T-cell (primary cell): ENCODE results near the gene RER1. TPM values are rescaled to one million over a fixed set of nuclear protein-coding genes. Genes with fewer than 3 reads are reported as not detected.

ENCODE experiments used
- ATAC-seq, 4 experiments: fragments of 200-7000 bp in 3 of 4; fragments of 150-1000 bp in 1 of 4; cut with Tn5 transposase; replicated peaks in 1 of 4; 1 replicate in 3 of 4; 2 replicates in 1 of 4; pipeline ENCODE4 v1.10.0; 2021; ENCODE audit warnings: moderate library complexity in 3 of 4, mild to moderate bottlenecking in 2 of 4, moderate number of reproducible peaks in 1 of 4
- CTCF ChIA-PET, 2 donors: fragments of 300-600 bp; sonication (Branson Sonifier 250); formaldehyde crosslinking; loops; one replicate each; lab custom pipeline; 2022; ENCODE audit warnings: antibody characterized with exemption in 2 of 2; lab: Charles Lee
- POLR2A ChIA-PET, 2 donors: fragments of 300-600 bp; sonication (Branson Sonifier 250); formaldehyde crosslinking; loops; one replicate each; lab custom pipeline; 2022; ENCODE audit warnings: antibody characterized with exemption in 2 of 2; lab: Charles Lee
- DNase-seq, 35 experiments: peaks; one replicate each; pipeline versions ENCODE4 v3.0.0 to v3.0.0-alpha.2; 2013 to 2023
- H3K27ac ChIP-seq: one replicate; pipeline ENCODE4 v1.5.1; 2013; ENCODE audit warnings: low read length
- H3K27me3 ChIP-seq, 2 experiments: replicated peaks in 1 of 2; 1 replicate in 1 of 2; 2 replicates in 1 of 2; pipeline versions ENCODE4 v1.6.1 to v1.7.0; 2013; ENCODE audit warnings: low read length in 1 of 2, mixed read lengths in 1 of 2; ENCODE audit not compliant: control insufficient read depth in 2 of 2, insufficient read depth in 2 of 2; ENCODE audit errors: extremely low read depth in 1 of 2
- H3K36me3 ChIP-seq, 2 donors: 1 replicate in 1 of 2; 2 replicates in 1 of 2; pipeline versions ENCODE4 v1.6.1 to v1.7.0; 2013; ENCODE audit warnings: low read length in 1 of 2; ENCODE audit not compliant: control insufficient read depth in 2 of 2, insufficient read depth in 1 of 2; ENCODE audit errors: extremely low read depth in 1 of 2
- H3K4me1 ChIP-seq, 2 experiments: 1 replicate in 1 of 2; 2 replicates in 1 of 2; pipeline versions ENCODE4 v1.6.1 to v1.7.0; 2013; ENCODE audit warnings: low read length in 2 of 2, mixed read lengths in 1 of 2; ENCODE audit not compliant: insufficient read depth in 2 of 2, control insufficient read depth in 1 of 2; ENCODE audit errors: extremely low read depth in 1 of 2
- H3K4me3 ChIP-seq, 2 donors: 1 replicate in 1 of 2; 2 replicates in 1 of 2; pipeline versions ENCODE4 v1.5.1 to v1.7.0; 2013; ENCODE audit warnings: mild to moderate bottlenecking in 2 of 2, low read length in 1 of 2, moderate library complexity in 1 of 2; ENCODE audit not compliant: control insufficient read depth in 1 of 2; ENCODE audit errors: extremely low read depth in 1 of 2
- H3K9me3 ChIP-seq: 2 replicates; pipeline ENCODE4 v1.7.0; 2013
- H3K27ac Mint-ChIP-seq, 2 donors: one replicate each; pipeline ENCODE4 v1.8.0; 2020 to 2021; ENCODE audit warnings: mild to moderate bottlenecking in 2 of 2, mixed read lengths in 2 of 2
- H3K27me3 Mint-ChIP-seq, 2 donors: one replicate each; pipeline ENCODE4 v1.8.0; 2021 to 2022; ENCODE audit warnings: mixed read lengths in 2 of 2
- H3K36me3 Mint-ChIP-seq: one replicate; pipeline ENCODE4 v1.8.0; 2021; ENCODE audit warnings: mixed read lengths
- H3K4me1 Mint-ChIP-seq, 3 donors: one replicate each; pipeline ENCODE4 v1.8.0; 2020 to 2022; ENCODE audit warnings: mixed read lengths in 3 of 3, mild to moderate bottlenecking in 1 of 3
- H3K4me3 Mint-ChIP-seq, 3 donors: one replicate each; pipeline ENCODE4 v1.8.0; 2020 to 2022; ENCODE audit warnings: mild to moderate bottlenecking in 3 of 3, mixed read lengths in 3 of 3, moderate library complexity in 3 of 3
- H3K9me3 Mint-ChIP-seq, 3 donors: one replicate each; pipeline ENCODE4 v1.8.0; 2020 to 2022; ENCODE audit warnings: mixed read lengths in 3 of 3
- WGBS: methylation state at CpG from one replicate; pipeline ENCODE4 v1.1.5; 2013; ENCODE audit warnings: missing lambda C conversion rate; ENCODE audit not compliant: insufficient coverage; 5-methylcytosine and 5-hydroxymethylcytosine counted together
- total RNA-seq, 35 experiments: library from RNA in 6 of 35; stranded (reverse) in 6 of 35; fragments of 120-200 nt in 1 of 35; gene quantifications; one replicate each; pipeline versions ENCODE4 v1.2.1 to v1.2.4 and lab custom pipeline; 2013 to 2026

Gene RER1
- total RNA-seq, 5 donors from 2014 or later (not counting 1 experiment from before 2014, with no cell fraction given): 84.3 to 129 (median 125) TPM

- Mint-ChIP-seq H3K4me3 (no peak overlapping the region), H3K36me3 (no peaks in the 10 kb centered on the region), H3K27me3 (no peaks in the 10 kb centered on the region), H3K9me3 (no peaks in the 10 kb centered on the region), H3K27ac (no peak overlapping the region), H3K4me1 (peaks cover 0 to 2% (median 0%) of the 10 kb centered on the region in 3 donors)
- Histone ChIP-seq H3K27ac (no peak overlapping the region), H3K27me3 (peaks cover 0 to 4% of the 10 kb centered on the region in 2 experiments), H3K9me3 (no peaks in the 10 kb centered on the region), H3K4me1 (peaks cover 4 to 14% of the 10 kb centered on the region in 2 experiments), H3K4me3 (no peak overlapping the region), H3K36me3 (no peaks in the 10 kb centered on the region)
- DNase-seq (no peak), ATAC-seq (peak in 2 of 4 experiments; percentile 4 to 9)
- CTCF ChIA-PET: interaction anchor here (0.6 to 2.8 kb wide), 6 partner anchors 59 to 186 kb away, joined by 3 to 32 read pairs (median 7); partner anchors contain the start of gene FAAP20 (in 2 of the 2)
- POLR2A ChIA-PET: no interaction called here
- 90% methylated on average over 27 of the region's 32 CpGs for WGBS
These were observed 10.6 kb upstream of the RER1 start for GRCh38 chr1:2380816-2381591.

GRCh38 chr1:2381741-2382620 is 9.7 kb upstream of the RER1 start:
- no peaks in the 10 kb centered on the region for H3K9me3 Mint-ChIP-seq
- no peak overlapping the region for H3K27ac ChIP-seq
- no peak overlapping the region for H3K4me3 ChIP-seq
- H3K4me1 Mint-ChIP-seq: peaks cover 0 to 2% (median 0%) of the 10 kb centered on the region in 3 donors
- H3K4me1 ChIP-seq: peaks cover 4 to 14% of the 10 kb centered on the region in 2 experiments
- H3K27me3 ChIP-seq: no peaks in the 10 kb centered on the region
- H3K27me3 Mint-ChIP-seq: no peaks in the 10 kb centered on the region
- H3K36me3 Mint-ChIP-seq: no peaks in the 10 kb centered on the region
- no peak overlapping the region for H3K27ac Mint-ChIP-seq
- 38% methylated on average over 22 of the region's 28 CpGs for WGBS
- H3K36me3 ChIP-seq: no peaks in the 10 kb centered on the region
- ChIA-PET CTCF (interaction anchor here (0.6 to 2.8 kb wide), 11 partner anchors 10 to 440 kb away, joined by 3 to 32 read pairs (median 5); partner anchors contain the start of genes FAAP20 (in 2 of the 2), MORN1 (in 1 of the 2) and RER1 (in 1 of the 2)), POLR2A (interaction anchor here in 1 of 2 donors (0.6 kb wide), 1 partner anchor 142 kb away, joined by 8 read pairs; no protein-coding TSS in a partner anchor)
- no peak overlapping the region for H3K4me3 Mint-ChIP-seq
- ATAC-seq (peak; percentile 92 to 97 (median 94)), DNase-seq (peak; percentile 43 to 85 (median 67))
- no peaks in the 10 kb centered on the region for H3K9me3 ChIP-seq

- peaks cover 4 to 14% of the 10 kb centered on the region in 2 experiments for H3K4me1 ChIP-seq
- no peak for ATAC-seq
- ChIA-PET CTCF (interaction anchor here (0.6 to 2.8 kb wide), 8 partner anchors 9 to 188 kb away, joined by 3 to 32 read pairs (median 4); partner anchors contain the start of genes FAAP20 (in 2 of the 2), MORN1 (in 1 of the 2) and RER1 (in 1 of the 2)), POLR2A (no interaction called here)
- H3K36me3 Mint-ChIP-seq: no peaks in the 10 kb centered on the region
- H3K9me3 Mint-ChIP-seq: no peaks in the 10 kb centered on the region
- no peak overlapping the region for H3K27ac ChIP-seq
- no peaks in the 10 kb centered on the region for H3K27me3 Mint-ChIP-seq
- WGBS: 52% methylated on average over 9 of the region's 13 CpGs
- H3K9me3 ChIP-seq: no peaks in the 10 kb centered on the region
- peaks cover 0 to 2% (median 0%) of the 10 kb centered on the region in 3 donors for H3K4me1 Mint-ChIP-seq
- no peak overlapping the region for H3K4me3 Mint-ChIP-seq
- H3K4me3 ChIP-seq: no peak overlapping the region
- no peak overlapping the region for H3K27ac Mint-ChIP-seq
- H3K36me3 ChIP-seq: peaks cover 0 to 2% of the 10 kb centered on the region in 2 donors
- H3K27me3 ChIP-seq: no peaks in the 10 kb centered on the region
- DNase-seq: peak in 6 of 35 experiments; percentile 17 to 46 (median 21)
These were observed 8.8 kb upstream of the RER1 start for GRCh38 chr1:2382621-2383361.

DNA sequence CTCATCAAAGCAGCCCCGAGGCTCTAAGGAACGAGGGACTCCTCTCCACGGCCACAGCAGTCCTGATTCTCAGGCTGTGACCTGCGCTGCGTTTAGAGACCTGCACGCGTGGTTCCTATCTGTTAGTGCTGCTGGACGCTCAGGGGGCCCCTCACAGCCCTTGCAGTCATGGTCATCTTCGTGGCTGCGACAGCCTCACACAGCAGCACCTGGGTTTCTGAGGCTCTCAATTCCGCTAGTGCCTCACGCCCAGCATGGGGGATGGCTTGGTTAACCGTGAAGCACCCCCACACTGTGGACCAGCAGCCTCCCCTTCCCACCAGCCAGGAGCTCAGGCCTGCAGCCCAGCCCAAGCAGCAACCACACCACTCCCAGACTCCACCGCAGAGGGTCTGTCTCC is 8.1 kb upstream of the RER1 start:
- DNase-seq (no peak), ATAC-seq (no peak)
- no peaks in the 10 kb centered on the region for H3K9me3 Mint-ChIP-seq
- ChIA-PET POLR2A (no interaction called here), CTCF (interaction anchor here in 1 of 2 donors (0.9 kb wide), 1 partner anchor 189 kb away, joined by 3 read pairs; the partner anchor contains the start of gene FAAP20)
- peaks cover 0 to 2% (median 0%) of the 10 kb centered on the region in 3 donors for H3K4me1 Mint-ChIP-seq
- no peaks in the 10 kb centered on the region for H3K9me3 ChIP-seq
- no peaks in the 10 kb centered on the region for H3K27me3 ChIP-seq
- WGBS: 91% methylated on average over 10 of the region's 14 CpGs
- peaks cover 4 to 14% of the 10 kb centered on the region in 2 experiments for H3K4me1 ChIP-seq
- H3K36me3 ChIP-seq: peaks cover 0 to 2% of the 10 kb centered on the region in 2 donors
- no peak overlapping the region for H3K27ac Mint-ChIP-seq
- no peaks in the 10 kb centered on the region for H3K36me3 Mint-ChIP-seq
- H3K4me3 ChIP-seq: no peak overlapping the region
- no peak overlapping the region for H3K4me3 Mint-ChIP-seq
- H3K27ac ChIP-seq: no peak overlapping the region
- no peaks in the 10 kb centered on the region for H3K27me3 Mint-ChIP-seq

- WGBS: 96% methylated on average over 16 of the region's 21 CpGs
- ATAC-seq (no peak), DNase-seq (no peak)
- peaks cover 4 to 14% of the 10 kb centered on the region in 2 experiments for H3K4me1 ChIP-seq
- H3K27me3 Mint-ChIP-seq: no peaks in the 10 kb centered on the region
- no peak overlapping the region for H3K27ac ChIP-seq
- H3K9me3 Mint-ChIP-seq: no peaks in the 10 kb centered on the region
- H3K36me3 ChIP-seq: peaks cover 0 to 2% of the 10 kb centered on the region in 2 donors
- POLR2A ChIA-PET: interaction anchor here in 1 of 2 donors (0.9 kb wide), 1 partner anchor 64 kb away, joined by 10 read pairs; no protein-coding TSS in a partner anchor
- no peaks in the 10 kb centered on the region for H3K9me3 ChIP-seq
- CTCF ChIA-PET: interaction anchor here (0.9 to 1.2 kb wide), 2 partner anchors 189 kb away, joined by 3 read pairs; partner anchors contain the start of gene FAAP20 (in 2 of the 2)
- H3K4me1 Mint-ChIP-seq: peaks cover 0 to 2% (median 0%) of the 10 kb centered on the region in 3 donors
- no peak overlapping the region for H3K4me3 ChIP-seq
- H3K27me3 ChIP-seq: no peaks in the 10 kb centered on the region
- H3K4me3 Mint-ChIP-seq: no peak overlapping the region
- H3K36me3 Mint-ChIP-seq: no peaks in the 10 kb centered on the region
- no peak overlapping the region for H3K27ac Mint-ChIP-seq
These were observed 7.3 kb upstream of the RER1 start for GRCh38 chr1:2384130-2384860.
